ENCODE data around the gene CDH2. TPM values are rescaled to one million over a fixed set of nuclear protein-coding genes. Genes with fewer than 3 reads are reported as not detected.

CDH2 gene
- polyA plus RNA-seq, 1 donor, result 3.1 TPM

DNA sequence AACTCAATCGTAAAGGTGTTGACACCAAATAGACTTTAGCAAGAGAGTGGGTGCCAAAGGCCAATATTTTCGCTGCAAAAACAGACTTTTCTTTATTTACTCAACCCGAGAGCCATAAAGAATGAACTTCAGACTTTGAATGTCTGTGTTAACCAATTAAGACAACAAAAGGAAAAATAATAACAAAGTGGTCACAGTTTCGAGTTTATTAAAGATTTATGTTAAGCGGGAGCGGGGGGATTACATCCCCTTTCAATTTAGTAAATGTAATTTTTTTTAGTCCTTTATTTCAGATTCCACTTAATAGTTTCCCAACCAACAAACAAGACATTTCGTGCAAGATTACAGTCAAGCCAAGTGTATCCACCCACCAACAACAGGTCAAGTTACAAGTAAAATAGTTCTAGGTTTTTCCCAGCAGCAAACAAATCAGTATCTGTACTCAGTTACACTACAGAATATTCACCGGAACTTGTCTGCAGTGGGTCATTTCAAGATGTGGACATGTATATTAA is 9.0 kb downstream of the CDH2 start:
- DNase-seq, result no peak

- no peak for DNase-seq
These were observed 12.0 kb downstream of the CDH2 start for GRCh38 chr18:28164771-28165483.

GRCh38 chr18:28163201-28163775 is 13.6 kb downstream of the CDH2 start:
- DNase-seq, result no peak

DNA sequence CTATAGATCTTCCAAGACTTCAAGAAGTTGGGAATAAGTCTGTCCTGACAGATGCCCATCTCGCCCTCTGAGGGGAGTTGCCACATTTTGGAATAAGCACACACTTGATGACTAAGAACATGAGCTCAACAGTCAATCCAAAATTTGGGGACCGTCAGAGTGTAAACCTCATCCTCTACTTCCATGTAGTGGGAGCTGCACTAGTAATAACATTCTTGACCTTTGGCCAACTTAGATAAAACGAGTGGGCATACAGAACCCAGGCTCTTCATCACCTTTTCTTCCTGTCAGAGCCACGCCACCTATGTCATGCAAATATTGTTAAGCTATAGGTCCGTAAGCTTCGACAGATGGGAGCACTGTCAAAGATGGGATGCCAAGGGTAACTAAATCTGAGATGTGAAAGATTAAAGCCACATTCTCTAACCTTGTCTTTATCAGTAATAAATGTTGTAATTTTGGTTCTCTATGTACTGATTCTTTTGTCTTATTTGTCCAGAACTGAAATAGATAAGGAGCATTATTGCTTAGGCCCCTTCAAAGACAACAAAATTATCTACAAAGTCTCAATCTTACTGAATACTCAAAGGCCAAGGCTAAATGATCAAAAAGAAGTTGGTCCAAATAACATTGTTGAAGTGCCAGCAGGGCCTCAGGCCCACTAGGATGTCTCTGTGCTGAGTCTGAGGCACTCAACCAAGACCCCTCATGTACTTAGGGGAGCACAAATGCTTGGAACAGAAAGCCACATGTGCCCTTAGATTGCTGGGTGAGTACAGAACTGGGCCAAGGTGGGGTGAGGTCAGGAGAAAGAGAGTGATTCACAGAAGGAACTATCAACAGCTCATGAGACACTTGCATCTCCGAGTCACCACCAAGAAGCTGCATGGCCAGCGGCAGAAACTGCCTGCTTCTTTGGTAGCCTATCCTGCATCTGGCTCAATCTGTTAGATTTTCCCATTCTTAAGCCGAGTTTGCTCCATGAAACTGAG is 15.0 kb downstream of the CDH2 start:
- DNase-seq, result no peak

- DNase-seq, result no peak
These were observed 17.9 kb downstream of the CDH2 start for GRCh38 chr18:28159055-28159454.

DNA sequence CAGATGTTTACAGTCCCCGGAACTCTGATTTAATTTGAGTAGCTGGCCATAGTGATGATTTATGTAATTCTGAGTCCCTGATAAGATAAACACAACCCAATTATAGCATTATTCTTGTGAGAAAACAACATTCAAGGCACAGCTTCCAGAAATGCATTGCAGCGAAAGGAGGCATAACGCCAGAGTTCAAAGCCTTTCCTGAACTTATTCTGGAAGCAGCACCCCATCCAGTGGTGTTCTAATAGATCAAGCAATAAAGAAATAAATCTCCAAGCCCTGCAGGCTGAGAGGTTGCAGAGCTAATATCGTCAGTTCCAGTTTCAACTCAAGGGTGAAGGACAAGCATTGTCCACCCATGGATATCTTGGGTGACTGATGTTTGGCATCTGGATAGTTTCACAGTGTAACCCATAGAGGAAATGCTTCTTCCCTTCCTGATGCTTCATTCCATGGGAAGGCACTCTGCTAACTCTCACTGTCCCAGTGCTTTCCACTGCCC is 18.8 kb downstream of the CDH2 start:
- DNase-seq, result no peak

- DNase-seq, result no peak
These were observed 23.4 kb downstream of the CDH2 start for GRCh38 chr18:28153485-28154065.

DNA sequence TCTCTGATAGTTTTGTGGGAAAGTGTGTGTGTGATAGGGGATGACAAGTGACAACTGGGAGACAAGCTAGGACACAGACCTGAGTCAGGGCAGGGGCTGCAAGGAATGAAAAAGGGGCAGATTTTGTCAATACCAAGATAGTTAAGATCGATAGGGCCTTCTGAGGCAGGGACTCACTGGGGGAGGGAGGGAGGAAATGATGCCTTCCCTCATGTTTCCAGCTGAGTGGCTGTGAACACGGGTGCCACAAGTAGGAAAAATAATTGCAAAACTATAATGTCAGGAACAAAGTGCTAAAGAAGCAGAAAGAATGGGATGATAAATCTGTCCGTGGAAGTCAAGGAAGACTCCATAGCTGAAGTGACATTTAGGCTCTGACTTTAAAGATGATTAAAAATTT is 24.2 kb downstream of the CDH2 start:
- no peak for DNase-seq

DNA sequence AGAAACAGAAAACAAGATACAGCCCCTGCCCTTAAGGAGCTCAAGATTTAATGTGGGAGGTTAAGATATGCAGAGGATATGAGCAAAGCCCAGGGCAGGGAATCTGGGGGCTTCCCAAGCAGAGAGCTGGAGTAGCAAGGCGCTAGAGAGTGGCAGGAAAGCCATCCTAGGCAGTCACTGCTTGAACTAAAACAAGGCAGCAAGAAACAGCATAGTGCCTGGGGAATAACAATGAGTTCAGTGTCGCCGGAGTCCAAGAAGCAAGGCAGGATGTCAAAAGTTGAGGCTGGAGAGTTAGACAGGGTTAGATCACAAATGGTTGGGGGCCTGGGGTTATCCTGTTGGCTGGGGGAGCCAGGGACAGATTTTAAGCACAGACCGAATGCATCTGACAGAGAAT is 24.6 kb downstream of the CDH2 start:
- DNase-seq, result no peak

DNA sequence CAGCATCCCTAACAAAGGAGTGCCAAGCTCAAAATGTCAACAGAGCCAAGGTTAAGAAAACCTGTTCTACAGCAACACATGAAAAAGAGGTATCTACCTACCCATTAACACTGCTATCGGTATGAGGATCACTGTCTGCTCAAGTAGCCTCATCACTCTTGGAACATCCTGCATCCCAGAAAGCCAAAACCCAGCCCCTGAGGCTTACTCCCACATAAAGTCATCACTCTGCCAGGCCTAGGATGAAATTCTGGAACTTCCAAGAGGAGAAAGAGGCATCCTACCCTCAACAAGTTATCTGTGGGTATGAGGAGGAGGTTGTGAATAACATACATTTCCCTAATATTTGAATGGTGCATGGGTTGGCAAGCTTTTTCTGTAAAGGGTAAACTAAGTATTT is 25.5 kb downstream of the CDH2 start:
- no peak for DNase-seq

DNA sequence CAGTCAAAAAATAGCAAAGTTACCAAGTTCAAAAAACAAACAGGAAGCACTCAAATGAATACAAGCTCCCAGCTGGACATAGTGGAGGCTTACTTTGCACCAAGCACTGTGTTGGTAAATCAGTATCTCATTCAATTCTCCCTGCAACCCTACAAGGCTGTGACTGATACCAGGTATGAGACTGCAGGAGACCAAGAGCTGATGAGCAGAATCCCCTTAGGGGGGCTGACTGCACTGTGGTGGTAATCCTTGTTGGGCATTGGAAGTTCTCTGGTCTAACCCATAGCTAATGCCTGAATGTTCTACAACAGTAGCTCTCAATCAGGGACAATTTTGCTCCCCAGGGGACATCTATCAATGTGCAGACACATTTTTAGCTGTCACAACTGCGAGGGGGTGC is 26.0 kb downstream of the CDH2 start:
- DNase-seq, result no peak

- no peak for DNase-seq
These were observed 27.0 kb downstream of the CDH2 start for GRCh38 chr18:28149810-28150420.

DNA sequence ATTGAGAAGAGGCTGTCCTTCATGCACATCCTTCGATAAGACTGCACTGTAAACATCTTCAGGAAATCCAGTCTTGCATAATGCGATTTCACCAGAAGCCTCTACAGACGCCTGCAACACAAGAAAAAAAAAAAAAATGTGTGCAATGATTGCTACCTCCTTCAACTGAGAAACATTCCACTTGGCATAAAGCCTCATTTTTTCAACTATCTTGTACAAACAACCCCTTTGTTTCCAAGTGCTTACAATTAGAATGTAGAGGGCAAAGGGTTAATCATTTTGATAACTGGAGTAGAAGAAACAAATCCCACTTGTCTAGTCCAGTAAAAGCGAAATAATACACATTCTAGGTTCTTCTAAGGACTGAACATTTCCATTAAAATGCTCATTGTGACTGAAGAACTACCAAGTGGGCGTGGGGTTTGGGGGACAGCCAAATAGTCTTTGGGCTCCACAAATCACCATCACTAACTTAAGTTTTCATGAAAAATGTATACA is 29.2 kb downstream of the CDH2 start:
- no peak for DNase-seq

DNA sequence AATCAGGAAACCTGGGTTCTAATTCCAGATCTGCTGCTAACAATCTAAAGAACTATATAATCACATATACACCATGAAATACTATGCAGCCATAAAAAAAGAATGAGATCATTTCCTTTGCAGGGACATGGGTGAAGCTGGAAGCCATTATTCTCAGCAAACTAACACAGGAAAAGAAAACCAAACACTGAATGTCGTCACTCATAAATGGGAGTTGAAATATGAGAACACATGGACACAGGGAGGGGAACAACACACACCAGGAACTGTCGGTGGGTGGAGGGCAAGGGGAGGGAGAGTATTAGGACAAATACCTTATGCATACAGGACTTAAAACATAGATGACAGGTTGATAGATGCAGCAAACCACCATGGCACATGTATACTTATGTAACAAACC is 33.2 kb downstream of the CDH2 start:
- DNase-seq, result no peak

- no peak for DNase-seq
These were observed 38.1 kb downstream of the CDH2 start for GRCh38 chr18:28138816-28139215.

DNA sequence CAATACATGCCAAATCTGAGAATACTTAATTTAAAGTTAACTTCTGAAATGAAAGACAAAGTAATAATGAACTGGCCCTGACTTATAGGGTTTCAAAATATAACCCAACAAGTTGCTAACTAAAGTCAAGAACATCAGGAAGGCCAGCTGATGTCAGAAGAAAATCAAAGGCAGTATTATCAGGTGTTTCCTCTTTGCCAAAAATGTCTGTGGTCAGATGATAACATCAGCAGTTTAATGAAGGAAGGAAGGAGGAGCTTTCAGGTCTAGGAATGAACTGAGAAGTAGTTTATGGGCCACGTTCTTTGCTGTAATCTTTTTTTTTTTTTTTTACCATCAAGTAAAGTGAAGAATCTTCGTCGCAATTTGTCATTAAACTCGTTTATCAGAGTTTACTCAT is 40.9 kb downstream of the CDH2 start:
- no peak for DNase-seq

DNA sequence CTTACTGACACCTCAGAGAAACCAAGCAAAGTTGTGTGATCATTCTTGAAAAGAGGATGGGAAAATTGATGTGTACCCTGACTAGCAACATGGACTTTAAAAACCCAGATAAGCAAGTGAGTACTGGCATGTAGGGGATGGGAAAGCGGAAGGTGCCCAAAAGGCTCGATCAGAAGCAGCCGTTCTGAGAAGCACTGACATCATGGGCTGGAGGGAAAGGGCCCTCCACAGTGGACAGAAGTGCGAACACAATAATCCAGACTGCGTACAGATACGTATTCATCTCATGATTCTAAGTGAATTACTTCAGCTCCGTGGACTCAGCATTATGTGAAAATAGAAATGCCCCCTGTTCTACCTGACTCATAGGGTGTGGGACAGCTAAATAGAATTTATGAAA is 42.2 kb downstream of the CDH2 start:
- no peak for DNase-seq

- no peak for DNase-seq
These were observed 44.8 kb downstream of the CDH2 start for GRCh38 chr18:28132084-28132483.

DNA sequence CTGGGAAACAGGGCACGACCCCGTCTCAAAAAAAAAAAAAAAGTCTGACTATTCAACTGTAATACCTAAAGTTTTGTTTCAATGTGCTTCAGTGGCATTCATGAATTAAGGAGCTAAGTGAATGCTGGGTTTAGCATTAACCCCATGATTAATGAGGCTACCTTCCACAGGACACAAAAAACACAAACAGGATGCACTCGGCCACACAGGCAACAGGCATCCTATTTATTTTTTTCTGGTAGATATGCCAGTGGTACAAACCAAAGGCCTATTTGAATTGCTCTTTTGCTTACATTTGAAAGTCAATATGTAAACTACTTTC is 48.3 kb downstream of the CDH2 start:
- no peak for DNase-seq

- DNase-seq, result no peak
These were observed 48.9 kb downstream of the CDH2 start for GRCh38 chr18:28127763-28128658.

GRCh38 chr18:28127228-28127627 is 49.7 kb downstream of the CDH2 start:
- no peak for DNase-seq

Measured in hindlimb muscle (tissue), 1 donor.